ENCODE data around the gene GDA. TPM values are rescaled to one million over a fixed set of nuclear protein-coding genes. Genes with fewer than 3 reads are reported as not detected.

GDA gene
- total and polyA plus RNA-seq, 2 of the 8 experiments (the other 6 are each of a cell fraction or from before 2014, with no cell fraction given): 0.35 to 3.0 TPM

DNA sequence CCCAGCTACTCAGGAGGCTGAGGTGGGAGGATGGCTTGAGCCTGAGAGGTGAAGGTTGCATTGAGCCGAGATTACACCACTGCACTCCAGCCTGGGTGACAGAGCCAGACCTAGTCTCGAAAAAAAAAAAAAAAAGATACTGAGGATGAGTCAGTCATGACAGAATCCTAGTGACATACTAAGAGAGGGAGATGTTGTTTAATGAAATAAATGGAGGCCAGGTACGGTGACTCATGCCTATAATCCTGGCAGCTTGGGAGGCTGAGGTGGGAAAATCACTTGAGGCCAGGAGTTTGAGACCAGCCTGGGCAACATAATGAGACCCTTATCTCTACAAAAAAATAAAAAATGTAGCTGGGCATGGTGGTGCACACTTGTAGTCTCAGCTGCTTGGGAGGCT is 108.6 kb downstream of the GDA start:
- H3K14ac ChIP-seq (ENCODE audit: insufficient read length): no peak overlapping the region
- no peak overlapping the region for H2AK5ac ChIP-seq (ENCODE audit: low read depth, low read length)
- H4K91ac ChIP-seq (replicated peaks; ENCODE audit: insufficient read length, low read length): no peak overlapping the region
- no peaks in the 10 kb centered on the region for H3K36me3 ChIP-seq (ENCODE audit: control insufficient read depth in 2 of 4, insufficient read depth in 4 of 4, low read length in 3 of 4)
- H2BK20ac ChIP-seq (ENCODE audit: low read length): no peak overlapping the region
- H2BK12ac ChIP-seq (ENCODE audit: low read depth, low read length): no peak overlapping the region
- no peak overlapping the region for H3K4ac ChIP-seq (replicated peaks; ENCODE audit: insufficient read length, low read depth, low read length)
- H3K4me3 ChIP-seq (ENCODE audit: extremely low read depth in 1 of 4, insufficient read depth in 2 of 4, low read depth in 3 of 4, low read length in 4 of 4): no peak overlapping the region
- no peak overlapping the region for H3K18ac ChIP-seq (ENCODE audit: extremely low read depth, low read length)
- WGBS, 2 experiments (ENCODE audit: extremely low coverage in 1 of 2, insufficient coverage in 1 of 2, insufficient read length in 1 of 2, insufficient replicate concordance in 2 of 2, low coverage in 1 of 2, low lambda C conversion rate in 2 of 2, missing lambda C conversion rate in 1 of 2): 94% methylated on average over 2 of the region's 3 CpGs; no CpG with 5 or more reads in 1 of the 2 experiments
- H3K9ac ChIP-seq (replicated peaks in 1 of 4; ENCODE audit: extremely low read depth in 1 of 4, low read depth in 3 of 4, low read length in 3 of 4): no peak overlapping the region
- H4K8ac ChIP-seq (ENCODE audit: extremely low read depth, insufficient read depth, low read length): no peak overlapping the region
- no peaks in the 10 kb centered on the region for H3K23me2 ChIP-seq (ENCODE audit: low read depth, low read length)
- no peaks in the 10 kb centered on the region for H3K79me2 ChIP-seq (ENCODE audit: control insufficient read depth in 1 of 2, insufficient read depth in 2 of 2, low read length in 2 of 2)
- H3K4me1 ChIP-seq (replicated peaks in 1 of 4; ENCODE audit: control insufficient read depth in 3 of 4, insufficient read depth in 4 of 4, low read length in 3 of 4): no peaks in the 10 kb centered on the region
- no peak for FAIRE-seq
- no peak overlapping the region for H3K4me2 ChIP-seq (ENCODE audit: insufficient read depth in 1 of 2, low read depth in 2 of 2, low read length in 2 of 2)
- no peak overlapping the region for H3K27ac ChIP-seq (ENCODE audit: low read depth, low read length)
- H2AFZ ChIP-seq (ENCODE audit: low read length): no peak overlapping the region
- no peaks in the 10 kb centered on the region for H3K79me1 ChIP-seq (ENCODE audit: low read depth, low read length)
- no peak overlapping the region for H3K56ac ChIP-seq (replicated peaks; ENCODE audit: insufficient read length, low read depth, low read length)
- H4K5ac ChIP-seq (ENCODE audit: insufficient read length, low read depth, low read length): no peak overlapping the region
- ChIA-PET CTCF (ENCODE audit: partially characterized antibody) (interaction anchor here (0.6 to 1.7 kb wide), 5 partner anchors 13 to 219 kb away, joined by 3 to 5 read pairs (median 4); no protein-coding TSS in a partner anchor), POLR2A (ENCODE audit: partially characterized antibody) (no interaction called here)
- H3K23ac ChIP-seq (ENCODE audit: insufficient read length): no peak overlapping the region
- no peak overlapping the region for H2BK5ac ChIP-seq (ENCODE audit: low read depth, low read length)
- H3K27me3 ChIP-seq (replicated peaks in 1 of 4; ENCODE audit: control insufficient read depth in 3 of 4, extremely low read depth in 1 of 4, insufficient read depth in 3 of 4, low read length in 3 of 4): no peaks in the 10 kb centered on the region
- no peak for DNase-seq (ENCODE audit: low read depth in 1 of 2, low spot score in 2 of 2)
- no peak overlapping the region for H2BK120ac ChIP-seq (replicated peaks; ENCODE audit: low read depth, low read length)
- H3K9me3 ChIP-seq (ENCODE audit: insufficient read depth in 2 of 2, low read depth in 1 of 2, low read length in 1 of 2): peaks cover 4 to 8% of the 10 kb centered on the region in 2 experiments; a peak in 3 of 4 replicates
- no peak overlapping the region for H2BK15ac ChIP-seq (ENCODE audit: low read length)
- no peaks in the 10 kb centered on the region for H4K20me1 ChIP-seq (replicated peaks in 1 of 2; ENCODE audit: control insufficient read depth in 1 of 2, insufficient read depth in 2 of 2, low read length in 2 of 2)
- TF ChIP-seq CHD2 (IDR thresholded peaks at IDR 0.05; ENCODE audit: low read length) (no peak), RXRA (IDR thresholded peaks at IDR 0.05; ENCODE audit: insufficient read depth, low read depth, low read length) (no peak), SP4 (IDR thresholded peaks at IDR 0.05; ENCODE audit: low read length) (no peak), SP1 (IDR thresholded peaks at IDR 0.05; ENCODE audit: low read depth, low read length) (no peak), SUZ12 (IDR thresholded peaks at IDR 0.05; ENCODE audit: low read length) (no peak), RNF2 (IDR thresholded peaks at IDR 0.05; ENCODE audit: borderline replicate concordance, low read depth, low read length, missing control alignments, poor library complexity, severe bottlenecking) (no peak), ZNF274 (IDR thresholded peaks at IDR 0.05; ENCODE audit: borderline replicate concordance, extremely low read depth, low read length) (no peak), RAD21 (IDR thresholded peaks at IDR 0.05 in 1 of 2, conservative IDR thresholded peaks at IDR 0.05 in 1 of 2; ENCODE audit: low read depth in 2 of 2, low read length in 2 of 2) (no peak), POLR2AphosphoS5 (IDR thresholded peaks at IDR 0.05; ENCODE audit: low read depth, low read length) (no peak)
- TF ChIP-seq, protein P1, sequence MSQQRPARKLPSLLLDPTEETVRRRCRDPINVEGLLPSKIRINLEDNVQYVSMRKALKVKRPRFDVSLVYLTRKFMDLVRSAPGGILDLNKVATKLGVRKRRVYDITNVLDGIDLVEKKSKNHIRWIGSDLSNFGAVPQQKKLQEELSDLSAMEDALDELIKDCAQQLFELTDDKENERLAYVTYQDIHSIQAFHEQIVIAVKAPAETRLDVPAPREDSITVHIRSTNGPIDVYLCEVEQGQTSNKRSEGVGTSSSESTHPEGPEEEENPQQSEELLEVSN (IDR thresholded peaks at IDR 0.05): no peak
- TF ChIP-seq, protein P2, sequence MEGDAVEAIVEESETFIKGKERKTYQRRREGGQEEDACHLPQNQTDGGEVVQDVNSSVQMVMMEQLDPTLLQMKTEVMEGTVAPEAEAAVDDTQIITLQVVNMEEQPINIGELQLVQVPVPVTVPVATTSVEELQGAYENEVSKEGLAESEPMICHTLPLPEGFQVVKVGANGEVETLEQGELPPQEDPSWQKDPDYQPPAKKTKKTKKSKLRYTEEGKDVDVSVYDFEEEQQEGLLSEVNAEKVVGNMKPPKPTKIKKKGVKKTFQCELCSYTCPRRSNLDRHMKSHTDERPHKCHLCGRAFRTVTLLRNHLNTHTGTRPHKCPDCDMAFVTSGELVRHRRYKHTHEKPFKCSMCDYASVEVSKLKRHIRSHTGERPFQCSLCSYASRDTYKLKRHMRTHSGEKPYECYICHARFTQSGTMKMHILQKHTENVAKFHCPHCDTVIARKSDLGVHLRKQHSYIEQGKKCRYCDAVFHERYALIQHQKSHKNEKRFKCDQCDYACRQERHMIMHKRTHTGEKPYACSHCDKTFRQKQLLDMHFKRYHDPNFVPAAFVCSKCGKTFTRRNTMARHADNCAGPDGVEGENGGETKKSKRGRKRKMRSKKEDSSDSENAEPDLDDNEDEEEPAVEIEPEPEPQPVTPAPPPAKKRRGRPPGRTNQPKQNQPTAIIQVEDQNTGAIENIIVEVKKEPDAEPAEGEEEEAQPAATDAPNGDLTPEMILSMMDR (IDR thresholded peaks at IDR 0.05; ENCODE audit: control extremely low read depth in 1 of 3, insufficient read depth in 1 of 3, low read depth in 1 of 3, low read length in 3 of 3): no peak
